ENCODE results near the gene TST.
A peak's percentile ranks its signal among the peaks of the same experiment; 100 is the strongest.

Gene TST

DNA sequence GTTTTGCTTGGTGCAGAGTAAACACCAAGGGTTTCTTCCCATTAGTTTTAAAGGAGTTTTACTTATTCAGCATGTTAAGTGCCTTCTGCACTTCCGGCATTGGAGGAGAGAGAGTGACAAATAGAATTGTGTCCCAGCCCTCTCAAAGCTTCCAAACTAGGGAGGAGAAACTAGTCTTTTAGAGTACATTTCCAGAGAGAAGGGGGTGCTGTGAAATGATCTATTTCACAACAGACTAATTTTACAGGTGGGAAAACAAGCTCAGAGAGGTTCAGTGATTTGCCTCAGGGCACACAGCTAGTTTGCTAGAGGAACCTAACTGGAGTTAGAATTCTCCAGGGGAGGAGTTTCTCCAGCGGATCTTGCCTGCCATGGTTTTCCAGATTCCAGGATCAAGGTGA, 12.9 kb upstream of the TST start:
- DNase-seq = no peak

DNA sequence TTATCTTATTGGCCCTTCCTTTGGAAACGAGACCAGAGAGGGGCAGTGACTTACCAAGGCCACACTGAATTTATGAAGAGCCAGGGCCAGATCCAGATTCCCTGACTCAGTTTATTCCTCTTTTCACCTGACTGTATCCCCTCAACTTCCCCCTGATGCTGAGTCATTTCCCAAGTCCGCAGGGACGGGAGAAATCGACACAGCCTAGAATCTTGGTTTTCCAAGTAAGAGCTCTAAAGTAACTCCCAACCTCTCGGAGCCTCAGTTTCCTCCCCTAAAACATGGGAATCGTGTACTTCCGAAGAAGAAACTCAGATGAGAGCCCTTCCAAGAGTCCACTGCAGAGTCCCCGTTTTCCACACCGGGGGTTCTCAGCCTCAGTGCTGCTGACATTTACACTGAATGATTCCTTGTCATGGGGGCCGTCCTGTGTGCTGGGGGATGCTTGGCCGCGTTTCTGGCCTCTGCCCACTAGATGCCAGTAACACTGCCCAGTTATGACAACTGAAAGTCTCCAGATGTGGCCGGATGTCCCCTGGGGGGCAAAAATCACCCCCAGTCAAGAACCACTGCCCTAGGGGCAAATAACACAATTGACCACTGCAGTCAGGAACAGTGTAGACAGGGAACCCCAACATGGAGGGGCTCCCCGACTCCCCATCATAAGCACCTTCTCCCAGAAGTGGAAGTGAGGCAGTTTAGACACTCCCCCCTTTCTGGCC, 11.5 kb upstream of the TST start:
- DNase-seq = no peak

GRCh38 chr22:37028692-37029674, 9.7 kb upstream of the TST start:
- DNase-seq = no peak

DNA sequence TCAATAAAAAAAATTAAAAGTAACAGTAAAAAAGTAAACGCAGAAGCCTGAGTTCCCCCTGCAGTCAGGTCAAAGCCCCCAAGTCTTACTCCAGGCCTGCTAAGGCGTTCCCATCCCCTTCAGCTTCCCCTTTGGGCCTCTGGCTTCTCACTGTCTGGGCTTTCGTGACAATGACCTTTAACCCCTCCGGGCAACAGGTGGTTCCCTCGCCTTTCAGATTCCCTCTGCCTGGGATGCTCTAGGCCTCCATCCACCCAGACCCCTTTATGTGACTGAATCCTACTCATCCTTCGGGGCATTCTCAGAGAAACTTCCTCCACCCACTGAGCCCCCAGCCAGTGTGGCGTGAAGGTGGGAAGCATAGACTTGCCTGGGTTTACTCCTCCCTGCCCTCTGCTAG, 8.3 kb upstream of the TST start:
- DNase-seq = no peak

DNA sequence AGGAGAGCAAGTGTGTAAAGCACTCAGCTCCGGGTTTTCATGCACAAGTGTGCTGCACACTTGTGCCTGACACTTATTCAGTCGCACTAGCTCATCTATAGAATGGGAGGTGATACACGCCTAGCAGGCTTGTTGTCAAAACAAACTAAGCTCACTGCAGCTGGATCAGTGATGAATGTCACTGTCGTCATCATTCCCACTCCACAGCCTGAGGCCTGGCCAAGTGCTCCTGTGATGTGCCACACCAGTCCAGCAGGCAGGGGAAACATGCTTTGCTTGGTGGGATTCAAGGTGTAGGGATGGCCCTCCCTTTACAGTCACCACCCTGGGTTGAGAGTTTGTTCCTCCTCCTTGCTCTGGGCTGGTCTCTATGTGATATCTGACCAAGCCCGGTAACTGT, 7.1 kb upstream of the TST start:
- no peak for DNase-seq

- DNase-seq = no peak
Observed at GRCh38 chr22:37025500-37026070, 6.3 kb upstream of the TST start.

DNA sequence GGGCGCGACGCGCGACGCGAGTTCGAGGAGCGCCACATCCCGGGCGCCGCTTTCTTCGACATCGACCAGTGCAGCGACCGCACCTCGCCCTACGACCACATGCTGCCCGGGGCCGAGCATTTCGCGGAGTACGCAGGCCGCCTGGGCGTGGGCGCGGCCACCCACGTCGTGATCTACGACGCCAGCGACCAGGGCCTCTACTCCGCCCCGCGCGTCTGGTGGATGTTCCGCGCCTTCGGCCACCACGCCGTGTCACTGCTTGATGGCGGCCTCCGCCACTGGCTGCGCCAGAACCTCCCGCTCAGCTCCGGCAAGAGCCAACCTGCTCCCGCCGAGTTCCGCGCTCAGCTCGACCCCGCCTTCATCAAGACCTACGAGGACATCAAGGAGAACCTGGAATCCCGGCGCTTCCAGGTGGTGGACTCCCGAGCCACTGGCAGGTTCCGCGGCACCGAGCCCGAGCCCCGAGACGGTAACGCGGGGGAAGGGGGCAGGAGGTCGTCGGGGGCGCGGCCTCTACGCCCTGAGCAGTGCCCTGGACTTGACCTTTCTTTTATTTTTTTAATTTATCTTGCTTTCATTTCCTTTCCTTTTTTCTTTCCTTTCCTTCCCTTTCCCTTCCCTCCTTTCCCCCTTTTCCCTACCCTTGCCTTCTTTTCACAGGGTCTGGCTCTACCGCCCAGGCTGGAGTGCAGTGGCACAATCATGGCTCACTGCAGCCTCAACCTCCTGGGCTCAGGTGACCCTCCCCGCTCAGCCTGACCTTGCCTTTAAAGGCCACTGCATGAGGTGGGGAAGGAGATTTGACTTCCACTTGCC, 5.3 kb upstream of the TST start:
- DNase-seq = no peak

DNA sequence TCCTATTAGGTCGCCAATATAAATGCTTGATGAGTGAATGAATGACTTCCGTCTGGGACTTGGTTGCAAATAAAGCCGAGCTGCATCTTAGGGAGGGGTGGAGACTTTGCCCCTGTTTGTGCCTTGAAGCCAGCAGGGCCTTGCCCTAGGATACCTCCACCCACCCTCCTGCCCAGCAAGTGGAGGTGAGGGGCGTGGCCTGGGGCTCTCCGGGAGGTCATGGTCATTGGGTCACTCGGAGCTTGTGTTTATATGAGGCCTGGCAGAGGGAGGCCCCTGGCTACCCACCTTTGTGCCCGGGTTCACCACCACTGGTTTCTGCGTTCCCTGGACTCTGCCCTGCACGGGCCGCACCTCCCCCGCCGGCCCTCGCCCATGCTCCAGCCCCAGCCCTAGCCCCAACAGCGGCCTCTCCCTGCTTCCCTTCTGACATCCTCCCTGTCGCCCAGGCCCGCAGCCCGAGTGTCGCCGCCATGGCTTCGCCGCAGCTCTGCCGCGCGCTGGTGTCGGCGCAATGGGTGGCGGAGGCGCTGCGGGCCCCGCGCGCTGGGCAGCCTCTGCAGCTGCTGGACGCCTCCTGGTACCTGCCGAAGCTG, 4.6 kb upstream of the TST start:
- no peak for DNase-seq

- DNase-seq = no peak
Observed at GRCh38 chr22:37022483-37023337, 3.5 kb upstream of the TST start.

GRCh38 chr22:37021710-37022482, 2.6 kb upstream of the TST start:
- DNase-seq = peak in 4 of 6 experiments; percentile 18 to 30 (median 18)

GRCh38 chr22:37021041-37021440, 1.8 kb upstream of the TST start:
- no peak for DNase-seq

- DNase-seq = no peak
Observed at GRCh38 chr22:37020192-37020479, 889 bp upstream of the TST start.

GRCh38 chr22:37018815-37019308, 385 bp downstream of the TST start:
- no peak for DNase-seq

- DNase-seq = no peak
Observed at GRCh38 chr22:37018086-37018814, 997 bp downstream of the TST start.

DNA sequence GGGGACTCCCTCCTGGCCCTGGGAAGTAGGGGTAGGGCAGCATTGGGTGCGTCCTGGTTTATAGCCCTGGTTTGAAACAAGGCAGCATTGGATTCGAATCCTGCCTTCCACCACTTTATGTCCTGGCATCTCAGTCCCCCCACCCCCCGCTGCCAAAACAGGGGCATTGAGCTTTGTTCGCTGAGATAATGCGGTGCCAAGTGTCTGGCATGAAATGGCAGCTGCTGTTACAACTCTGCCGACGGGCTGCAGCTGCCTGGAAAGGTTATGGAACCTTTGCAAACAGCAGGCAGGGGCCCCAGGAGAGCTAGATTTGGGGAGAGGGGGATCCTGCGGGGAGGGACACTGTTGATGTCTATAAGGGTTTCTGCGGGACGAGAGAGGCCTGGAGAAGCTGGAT, 1.9 kb downstream of the TST start:
- DNase-seq = no peak

GRCh38 chr22:37016134-37016910, 2.9 kb downstream of the TST start:
- DNase-seq = no peak

- no peak for DNase-seq
Observed at GRCh38 chr22:37015587-37015878, 3.7 kb downstream of the TST start.

DNA sequence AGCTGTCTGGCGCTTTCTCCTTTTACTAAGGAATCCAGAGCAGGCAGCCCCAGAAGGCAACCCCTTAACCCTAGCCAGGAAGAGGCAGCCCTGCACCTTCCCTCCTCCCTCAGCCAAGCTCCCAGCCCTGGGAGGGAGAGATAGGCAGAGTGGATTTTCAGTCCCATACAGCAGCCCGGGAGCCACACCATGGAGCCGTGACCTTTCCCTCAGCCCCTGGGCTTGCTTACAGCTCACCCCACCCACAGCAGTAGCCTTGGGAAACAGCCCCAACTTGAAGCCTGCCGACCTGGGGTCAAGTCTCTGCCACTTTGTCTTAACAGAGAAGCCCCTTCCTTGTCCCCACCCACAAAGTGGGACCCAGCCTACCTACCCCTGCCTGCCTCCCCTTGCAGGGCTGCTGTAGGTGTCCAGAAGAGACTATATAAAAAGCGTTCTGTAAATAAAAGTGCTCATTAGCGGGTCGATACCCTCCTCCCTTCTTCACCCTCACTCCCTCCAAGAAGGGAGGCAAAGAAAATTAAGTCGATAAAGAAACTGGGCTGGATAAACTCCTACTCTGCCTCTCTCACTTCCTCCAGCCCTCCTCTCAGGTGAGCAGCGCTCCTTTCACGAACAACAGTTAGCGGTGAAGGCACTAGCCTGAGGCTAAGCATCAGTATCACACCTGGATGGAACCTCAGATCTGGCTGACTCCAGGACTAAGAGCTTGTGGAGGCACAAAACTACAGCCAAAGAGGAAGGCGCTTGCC, 4.2 kb downstream of the TST start:
- no peak for DNase-seq

DNA sequence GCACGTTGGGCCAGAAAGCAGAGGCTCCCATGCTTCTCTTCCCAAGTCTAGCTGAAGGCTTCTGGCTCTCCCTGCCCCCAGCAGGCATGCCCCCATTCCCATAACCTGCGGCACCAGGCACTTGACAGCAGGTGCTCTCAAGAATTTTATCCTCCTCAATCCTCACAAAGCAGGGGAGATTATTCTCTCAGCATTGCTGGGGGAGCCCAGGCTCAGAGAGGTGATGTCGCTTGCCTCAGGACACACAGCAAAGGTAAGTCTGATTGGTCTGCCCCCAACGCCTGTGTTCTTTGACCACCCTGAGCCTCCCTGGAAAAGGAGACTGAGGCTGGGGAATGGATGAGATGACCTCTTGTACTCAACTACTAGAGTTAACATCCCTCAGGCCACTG, 4.8 kb downstream of the TST start:
- no peak for DNase-seq

Measured in stimulated activated naive CD4-positive, alpha-beta T cell (primary cell).